GM12892 (cell line): ENCODE data around the gene ADO.

Experiments
- POLR2A ChIP-seq: IDR thresholded peaks from 2 replicates; pipeline ENCODE4 v1.6.1; 2011; ENCODE audit warnings: low read depth, low read length, control low read depth
- POLR2AphosphoS5 ChIP-seq: IDR thresholded peaks from 2 replicates; pipeline ENCODE4 v1.6.1; 2011; ENCODE audit warnings: low read depth, low read length, control low read depth
- TAF1 ChIP-seq: IDR thresholded peaks from 2 replicates; pipeline ENCODE4 v1.6.1; 2011; ENCODE audit warnings: low read depth, mild to moderate bottlenecking, control low read depth, low read length, borderline replicate concordance

DNA sequence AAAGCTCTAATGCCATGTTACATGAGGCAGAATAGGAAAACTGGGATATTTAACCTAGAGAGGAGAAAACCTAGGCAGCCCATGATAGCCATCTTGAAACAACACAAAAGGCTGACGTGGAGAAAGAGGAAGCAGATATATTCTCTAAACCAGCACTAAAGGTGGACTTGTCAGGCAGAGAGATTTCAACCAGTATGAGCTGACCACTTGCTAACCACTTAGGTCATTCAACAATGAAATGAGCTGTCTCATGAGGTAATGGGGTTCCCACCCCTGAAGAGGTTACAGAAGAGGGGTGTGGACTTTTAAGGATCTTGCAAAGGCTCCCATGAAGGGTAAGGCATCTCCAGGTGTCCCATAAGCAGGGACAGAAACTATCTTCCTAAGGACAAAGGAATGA is 38.5 kb downstream of the ADO start:
- no peak for TF ChIP-seq POLR2A
- TF ChIP-seq TAF1: no peak
- no peak for TF ChIP-seq POLR2AphosphoS5
